Inflammatory macrophage treated with lipopolysaccharide for 4 hours (primary cell): Measurements from ENCODE around the gene SLC27A5.
"Not testable (repeated sequence)": the region's sequence is repeated elsewhere in the genome, so short reads cannot be mapped to it uniquely, and the experiment has no call there.

Source experiments
- DNase-seq: peaks from one replicate; pipeline ENCODE4 v3.0.0-alpha.2; 2020

SLC27A5 gene

GRCh38 chr19:58550362-58551122, 38.8 kb upstream of the SLC27A5 start:
- no peak for DNase-seq

GRCh38 chr19:58549664-58550361, 38.0 kb upstream of the SLC27A5 start:
- no peak for DNase-seq

GRCh38 chr19:58548859-58549663, 37.3 kb upstream of the SLC27A5 start:
- no peak for DNase-seq

- no peak for DNase-seq
These were observed 35.8 kb upstream of the SLC27A5 start for GRCh38 chr19:58547323-58548312.

GRCh38 chr19:58546019-58546530, 34.3 kb upstream of the SLC27A5 start:
- no peak for DNase-seq

- no peak for DNase-seq
These were observed 33.7 kb upstream of the SLC27A5 start for GRCh38 chr19:58545286-58546018.

GRCh38 chr19:58544591-58545285, 32.9 kb upstream of the SLC27A5 start:
- peak; percentile 69 for DNase-seq

- peak; percentile 98 for DNase-seq
These were observed 32.2 kb upstream of the SLC27A5 start, which contains the start of gene TRIM28 for GRCh38 chr19:58543826-58544590. Gene TRIM28, plus strand, starts transcription at chr19:58544064. Its CDS starts 694 bp downstream, at chr19:58544758.

- DNase-seq: not testable (repeated sequence)
These were observed 31.0 kb upstream of the SLC27A5 start for GRCh38 chr19:58542641-58543372.

GRCh38 chr19:58539169-58539559, 27.4 kb upstream of the SLC27A5 start:
- not testable (repeated sequence) for DNase-seq

- no peak for DNase-seq
These were observed 26.7 kb upstream of the SLC27A5 start for GRCh38 chr19:58538257-58539168.

- no peak for DNase-seq
These were observed 25.3 kb upstream of the SLC27A5 start for GRCh38 chr19:58536852-58537798.

- DNase-seq: no peak
These were observed 24.1 kb upstream of the SLC27A5 start for GRCh38 chr19:58535857-58536256.

- no peak for DNase-seq
These were observed 19.4 kb upstream of the SLC27A5 start for GRCh38 chr19:58531034-58531840.

GRCh38 chr19:58529405-58529804, 17.6 kb upstream of the SLC27A5 start:
- DNase-seq: no peak

- DNase-seq: no peak
These were observed 10.9 kb upstream of the SLC27A5 start for GRCh38 chr19:58522709-58523108.
